ENCODE measurements around the gene FZR1.

FZR1 gene

GRCh38 chr19:3573162-3573857, 67.2 kb downstream of the FZR1 start:
- no peak for DNase-seq (ENCODE audit: low spot score)
- POLR2A ChIA-PET (ENCODE audit: low non-redundant PET), result no interaction called here
- CTCF ChIA-PET, result interaction anchor here (1.1 kb wide), 1 partner anchor 29 kb away, joined by 3 read pairs; no protein-coding TSS in a partner anchor
- peak overlapping the region; percentile 81 for H3K27ac ChIP-seq
- no peak for TF ChIP-seq CTCF (conservative IDR thresholded peaks at IDR 0.05; ENCODE audit: low read depth)

GRCh38 chr19:3573858-3574637, 67.9 kb downstream of the FZR1 start:
- peak overlapping the region; percentile 81 for H3K27ac ChIP-seq
- CTCF ChIA-PET, result interaction anchor here (1.1 to 1.6 kb wide), 2 partner anchors 11 to 29 kb away, joined by 3 to 4 read pairs; partner anchors contain the start of gene GIPC3
- DNase-seq (ENCODE audit: low spot score), result peak; percentile 89
- no peak for TF ChIP-seq CTCF (conservative IDR thresholded peaks at IDR 0.05; ENCODE audit: low read depth)
- POLR2A ChIA-PET (ENCODE audit: low non-redundant PET), result interaction anchor here (0.5 kb wide), 1 partner anchor 20 kb away, joined by 3 read pairs; no protein-coding TSS in a partner anchor

GRCh38 chr19:3575260-3575741, 69.2 kb downstream of the FZR1 start:
- ChIA-PET CTCF (interaction anchor here (0.6 to 1.7 kb wide), 5 partner anchors 10 to 48 kb away, joined by 3 to 7 read pairs (median 4); partner anchors contain the start of gene GIPC3), POLR2A (ENCODE audit: low non-redundant PET) (no interaction called here)
- peak; percentile 37; the same call in 1 of the 2 replicates for TF ChIP-seq CTCF (conservative IDR thresholded peaks at IDR 0.05; ENCODE audit: low read depth)
- H3K27ac ChIP-seq, result peak overlapping the region; percentile 81; the same call in 1 of the 2 replicates
- DNase-seq (ENCODE audit: low spot score), result no peak

DNA sequence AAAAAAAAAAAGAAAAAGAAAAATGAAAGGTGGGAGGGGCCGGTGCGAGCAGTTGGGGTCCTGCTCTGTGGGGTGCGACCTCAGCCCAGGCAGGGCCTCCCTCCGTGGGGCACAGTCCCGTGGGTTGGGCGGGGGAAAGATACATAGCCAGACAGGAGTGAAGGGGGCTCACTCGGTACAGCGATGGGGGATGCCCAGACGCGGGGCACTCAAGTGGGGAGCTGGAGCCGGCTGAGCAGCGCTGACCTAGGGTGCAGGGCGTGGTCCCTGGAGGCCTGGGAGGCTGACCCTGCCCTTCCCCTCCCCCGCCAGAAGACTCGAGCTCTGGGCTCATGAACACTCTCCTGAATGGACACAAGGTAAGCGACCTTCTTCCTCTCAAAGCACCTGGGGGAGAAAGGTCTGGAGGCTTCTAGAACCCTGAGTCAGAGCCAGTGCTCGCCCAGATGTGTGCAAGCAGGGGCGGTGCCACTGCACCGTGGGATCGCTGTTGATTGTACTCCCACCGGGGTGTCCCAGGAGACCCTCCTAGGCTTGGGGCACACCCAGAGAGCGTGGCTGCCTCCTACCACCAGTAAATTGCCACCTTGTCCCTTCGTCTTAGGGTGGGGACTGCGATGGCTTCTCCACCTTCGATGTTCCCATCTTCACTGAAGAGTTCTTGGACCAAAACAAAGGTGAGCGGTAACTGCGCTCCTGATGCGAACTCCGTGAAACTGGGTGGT, 70.0 kb downstream of the FZR1 start:
- CTCF ChIA-PET, result interaction anchor here (0.6 to 1.7 kb wide), 5 partner anchors 9 to 116 kb away, joined by 3 to 7 read pairs (median 4); partner anchors contain the start of gene GIPC3
- DNase-seq (ENCODE audit: low spot score), result no peak
- no peak for TF ChIP-seq CTCF (conservative IDR thresholded peaks at IDR 0.05; ENCODE audit: low read depth)
- POLR2A ChIA-PET (ENCODE audit: low non-redundant PET), result no interaction called here
- H3K27ac ChIP-seq, result peak overlapping the region; percentile 24

GRCh38 chr19:3576696-3577443, 70.8 kb downstream of the FZR1 start:
- ChIA-PET CTCF (no interaction called here), POLR2A (ENCODE audit: low non-redundant PET) (no interaction called here)
- no peak for TF ChIP-seq CTCF (conservative IDR thresholded peaks at IDR 0.05; ENCODE audit: low read depth)
- DNase-seq (ENCODE audit: low spot score), result no peak
- H3K27ac ChIP-seq, result peak overlapping the region; percentile 24; the same call in 1 of the 2 replicates

Data from RWPE1 (cell line).